ENCODE measurements around the gene INHA.

Gene INHA

GRCh38 chr2:219569041-219569440 lies 3.1 kb upstream of the INHA start:
- TF ChIP-seq POU6F1 (CRISPR knock-in tag; IDR thresholded peaks at IDR 0.05; ENCODE audit: borderline replicate concordance, low read depth): no peak
- ATAC-seq: no peak

GRCh38 chr2:219569635-219570034 lies 2.5 kb upstream of the INHA start:
- ATAC-seq: no peak
- TF ChIP-seq CSDC2 (CRISPR knock-in tag; IDR thresholded peaks at IDR 0.05): no peak
- no peak for TF ChIP-seq TOX (CRISPR knock-in tag; IDR thresholded peaks at IDR 0.05; ENCODE audit: borderline replicate concordance)
- TF ChIP-seq TCF4 (CRISPR knock-in tag; IDR thresholded peaks at IDR 0.05; ENCODE audit: borderline replicate concordance): no peak
- TF ChIP-seq TSHZ2 (CRISPR knock-in tag; IDR thresholded peaks at IDR 0.05): no peak
- TF ChIP-seq SNAI2 (CRISPR knock-in tag; IDR thresholded peaks at IDR 0.05): no peak
- TF ChIP-seq ISL1 (CRISPR knock-in tag; IDR thresholded peaks at IDR 0.05): no peak
- no peak for TF ChIP-seq OSR1 (CRISPR knock-in tag; IDR thresholded peaks at IDR 0.05)
- TF ChIP-seq GLIS3 (CRISPR knock-in tag; IDR thresholded peaks at IDR 0.05): no peak
- TF ChIP-seq ZNF565 (CRISPR knock-in tag; conservative IDR thresholded peaks at IDR 0.05; ENCODE audit: low read depth): no peak
- TF ChIP-seq CREB5 (CRISPR knock-in tag; IDR thresholded peaks at IDR 0.05; ENCODE audit: low read depth): no peak
- no peak for TF ChIP-seq PPARA (CRISPR knock-in tag; IDR thresholded peaks at IDR 0.05; ENCODE audit: borderline replicate concordance)
- no peak for TF ChIP-seq ZFP30 (CRISPR knock-in tag; IDR thresholded peaks at IDR 0.05)
- TF ChIP-seq ZNF8 (CRISPR knock-in tag; IDR thresholded peaks at IDR 0.05): no peak
- no peak for TF ChIP-seq POU6F1 (CRISPR knock-in tag; IDR thresholded peaks at IDR 0.05; ENCODE audit: borderline replicate concordance, low read depth)
- no peak for TF ChIP-seq ARNTL (CRISPR knock-in tag; IDR thresholded peaks at IDR 0.05; ENCODE audit: borderline replicate concordance, low read depth)
- no peak for TF ChIP-seq PATZ1 (CRISPR knock-in tag; IDR thresholded peaks at IDR 0.05; ENCODE audit: borderline replicate concordance)
- TF ChIP-seq CSRNP3 (CRISPR knock-in tag; IDR thresholded peaks at IDR 0.05): no peak
- TF ChIP-seq ZNF70 (CRISPR knock-in tag; IDR thresholded peaks at IDR 0.05): no peak
- no peak for TF ChIP-seq ZFP3 (CRISPR knock-in tag; IDR thresholded peaks at IDR 0.05)
- TF ChIP-seq BACH2 (CRISPR knock-in tag; IDR thresholded peaks at IDR 0.05; ENCODE audit: borderline replicate concordance): no peak
